ENCODE measurements around the gene NDUFS6.

- TF ChIP-seq CTCF (IDR thresholded peaks at IDR 0.05) (no peak), POLR2AphosphoS5 (IDR thresholded peaks at IDR 0.05; ENCODE audit: insufficient read depth in 1 of 2, low read depth in 1 of 2) (no peak), POLR2A (IDR thresholded peaks at IDR 0.05) (no peak)
Measured at GRCh38 chr5:1824903-1825841, 24.0 kb downstream of the NDUFS6 start.

Data from vagina (tissue), 2 donors.